ENCODE data around the gene PLA1A.

PLA1A gene

DNA sequence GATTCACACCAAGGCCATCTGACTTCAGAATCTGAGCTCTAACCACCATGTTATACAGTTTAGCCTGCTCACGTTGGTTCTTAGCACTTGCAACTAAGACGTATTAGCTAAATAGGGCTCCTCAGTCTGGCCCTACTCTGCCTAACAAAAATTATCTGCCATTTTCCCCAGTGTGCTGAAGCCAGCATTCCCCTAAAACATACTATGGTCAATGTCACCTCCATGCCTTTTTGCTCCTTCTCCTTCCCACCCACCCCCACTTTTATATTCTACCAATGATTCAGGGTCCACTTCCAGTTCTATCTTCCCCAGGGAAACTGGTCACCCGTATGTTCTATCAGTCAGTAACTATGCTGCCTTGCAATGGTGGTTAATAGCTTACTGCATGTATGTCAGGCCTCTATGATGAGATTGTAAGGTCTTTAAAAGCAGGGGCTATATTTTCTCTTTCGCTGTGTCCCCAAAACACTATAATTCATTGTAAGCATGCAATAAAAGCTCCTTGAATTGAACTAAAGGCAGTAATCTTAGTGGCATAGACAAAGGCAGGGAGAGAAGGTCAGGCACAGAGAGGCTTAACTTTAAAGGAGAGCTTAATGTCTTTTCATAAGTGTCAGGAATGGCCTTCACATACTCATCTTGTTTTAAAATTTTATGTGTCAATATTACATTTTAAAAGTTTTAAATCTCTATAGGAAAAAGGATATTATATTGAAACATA, 39.4 kb downstream of the PLA1A start:
- no peak for DNase-seq (ENCODE audit: low read depth in 2 of 2)

DNA sequence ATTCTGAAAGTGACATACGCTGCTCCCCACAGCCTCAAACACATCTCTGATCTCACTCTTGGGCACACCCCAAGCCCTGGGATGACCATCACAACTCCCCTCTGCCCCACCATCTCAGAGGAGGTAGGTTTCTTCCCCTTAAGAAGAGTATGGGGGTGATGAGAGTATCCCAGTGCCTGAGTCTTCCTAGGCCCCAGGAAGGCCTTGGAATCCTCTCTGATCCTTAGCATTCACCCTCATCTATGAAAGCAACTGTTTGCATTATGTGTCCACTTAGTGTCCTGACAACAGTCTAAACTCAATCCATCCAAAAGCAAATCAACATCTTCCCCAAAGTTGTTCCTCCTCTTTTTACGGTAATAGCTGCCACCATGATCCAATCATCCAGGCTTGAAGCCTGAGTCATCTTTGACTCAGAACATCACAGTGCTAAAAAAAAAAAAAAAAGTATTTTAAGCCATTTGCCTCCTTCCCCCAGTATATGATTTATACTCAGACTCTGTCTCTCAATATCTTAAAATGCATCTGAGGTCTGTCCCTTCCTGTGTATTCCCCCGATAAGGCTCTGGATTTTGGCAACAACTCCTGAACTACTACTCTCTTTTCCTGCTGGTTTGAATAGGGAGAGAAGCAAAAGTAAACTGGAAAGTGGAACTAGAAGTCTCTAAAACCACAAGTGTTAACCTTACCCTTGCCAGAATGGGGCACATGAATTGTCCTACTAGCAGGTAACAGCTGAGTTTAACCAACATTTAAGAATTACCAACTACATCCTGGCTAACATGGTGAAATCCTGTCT, 40.2 kb downstream of the PLA1A start:
- peak; percentile 84 for DNase-seq (ENCODE audit: low read depth in 2 of 2)

- DNase-seq (ENCODE audit: low read depth in 2 of 2) = no peak
Measured at GRCh38 chr3:119639494-119640350, 42.0 kb downstream of the PLA1A start.

DNA sequence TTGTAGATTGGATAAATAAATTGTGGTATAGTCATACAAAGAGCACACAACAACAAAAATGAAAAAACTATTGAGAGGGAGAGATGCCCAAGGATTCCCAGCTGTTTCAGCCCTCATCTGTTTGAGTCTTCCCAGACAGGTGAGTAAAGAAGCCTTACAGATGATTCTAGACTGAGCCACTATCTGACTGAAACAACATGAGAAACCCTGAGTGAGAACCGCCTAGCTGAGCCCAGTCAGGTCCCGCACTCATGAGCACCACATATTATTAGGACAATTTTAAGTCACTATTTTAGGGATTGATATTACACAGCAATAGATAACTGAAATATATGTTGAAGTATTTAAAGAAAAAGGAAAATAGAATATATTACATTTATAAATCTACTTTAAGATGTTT, 43.7 kb downstream of the PLA1A start:
- DNase-seq (ENCODE audit: low read depth in 2 of 2) = no peak

GRCh38 chr3:119642746-119643473, 45.2 kb downstream of the PLA1A start:
- no peak for DNase-seq (ENCODE audit: low read depth in 2 of 2)

DNA sequence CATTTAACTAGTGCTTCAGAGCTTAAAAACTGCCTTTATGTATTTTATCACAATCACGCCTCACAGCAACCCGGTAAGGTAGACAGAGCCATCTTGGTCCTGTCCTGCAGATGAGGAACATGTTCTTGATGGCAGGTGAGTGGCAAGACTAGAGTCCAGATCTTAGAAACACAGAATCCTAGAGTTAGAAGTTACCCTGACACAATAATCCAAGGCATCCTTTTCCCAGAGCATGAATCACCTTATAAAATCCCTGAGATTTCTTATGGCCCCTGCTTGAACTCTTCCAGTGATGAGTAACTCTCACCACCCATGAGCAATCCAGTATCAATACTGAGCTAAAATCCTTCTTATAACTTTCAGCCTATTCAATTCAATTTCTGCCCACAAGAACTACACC, 45.8 kb downstream of the PLA1A start:
- peak; percentile 58 to 59 for DNase-seq (ENCODE audit: low read depth in 2 of 2)

- DNase-seq (ENCODE audit: low read depth in 2 of 2) = no peak
Measured at GRCh38 chr3:119644481-119644880, 46.8 kb downstream of the PLA1A start.

GRCh38 chr3:119645813-119646212, 48.1 kb downstream of the PLA1A start:
- no peak for DNase-seq (ENCODE audit: low read depth in 2 of 2)

- DNase-seq (ENCODE audit: low read depth in 2 of 2) = no peak
Measured at GRCh38 chr3:119647171-119647570, 49.5 kb downstream of the PLA1A start.

GRCh38 chr3:119647843-119648575, 50.3 kb downstream of the PLA1A start:
- no peak for DNase-seq (ENCODE audit: low read depth in 2 of 2)

DNA sequence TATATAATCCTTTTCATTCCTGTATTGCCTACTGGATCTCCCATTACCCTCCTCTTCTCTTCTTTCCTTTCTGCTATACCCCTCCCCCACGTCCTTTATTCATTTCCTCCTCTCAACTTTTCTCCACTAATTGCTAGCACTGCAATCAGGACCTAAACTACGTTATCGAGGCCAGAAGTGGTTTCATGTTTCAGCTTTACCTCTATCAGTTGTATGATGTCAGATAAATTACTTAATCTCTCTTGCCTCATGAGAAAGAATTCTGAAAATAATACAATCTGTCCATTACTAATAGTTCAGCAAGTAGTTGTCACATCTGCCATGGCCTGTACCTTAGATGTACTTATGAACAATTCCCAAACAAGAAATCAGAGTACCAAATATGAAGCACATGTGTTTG, 52.1 kb downstream of the PLA1A start:
- DNase-seq (ENCODE audit: low read depth in 2 of 2) = no peak

DNA sequence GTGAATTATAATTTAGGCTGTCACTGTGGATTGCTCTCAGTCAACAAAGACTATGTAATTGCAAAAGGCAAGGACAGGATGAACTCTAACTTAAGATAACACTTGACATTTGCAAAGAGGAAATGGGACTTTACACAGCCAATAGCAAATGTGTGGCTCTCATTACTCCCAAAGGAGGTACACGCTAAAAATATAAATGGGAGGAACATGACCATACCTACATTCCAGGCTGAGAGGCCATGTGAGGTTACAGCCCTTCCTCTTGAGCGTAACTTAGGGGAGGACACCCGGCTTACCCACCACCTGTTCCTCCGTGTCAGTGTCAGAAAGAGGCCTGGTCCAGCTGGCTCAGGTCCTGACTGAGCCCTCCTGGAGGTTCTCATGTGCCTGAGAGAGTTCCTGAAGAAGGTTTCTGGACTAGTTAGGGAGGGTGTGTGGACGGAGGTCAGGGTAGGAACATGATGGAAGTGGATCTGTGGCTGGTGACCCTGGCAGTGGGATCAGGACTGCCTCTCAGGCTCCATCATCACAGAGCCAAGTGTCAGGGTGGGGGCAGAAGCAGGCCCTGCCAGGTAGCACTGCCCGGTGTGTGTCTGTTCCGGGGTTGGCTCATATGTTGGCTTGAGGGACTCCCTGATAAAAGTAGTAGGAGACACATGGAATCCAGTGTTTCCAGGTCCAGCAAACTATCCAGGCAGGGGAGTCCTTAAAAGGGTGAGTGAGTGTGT, 54.8 kb downstream of the PLA1A start:
- DNase-seq (ENCODE audit: low read depth in 2 of 2) = no peak

DNA sequence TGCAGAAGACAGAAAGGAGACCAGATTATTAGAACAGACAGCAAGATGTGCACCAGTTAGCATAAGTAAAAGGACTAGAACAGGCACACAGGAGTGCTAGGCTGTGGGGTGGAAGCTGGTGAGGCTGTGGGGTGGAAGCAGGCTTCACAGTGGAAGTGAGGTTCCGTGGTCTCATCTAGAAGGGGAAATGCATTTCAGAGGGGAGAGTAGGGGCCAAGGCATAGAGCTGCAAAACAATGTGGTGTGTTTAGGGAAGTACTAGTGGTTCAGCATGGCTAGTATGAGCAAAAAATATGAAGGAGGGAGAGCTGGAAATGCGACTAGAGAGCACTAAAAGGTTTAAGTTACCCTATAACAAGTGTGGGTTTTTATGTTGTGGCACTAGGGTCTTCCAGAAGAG, 56.2 kb downstream of the PLA1A start:
- DNase-seq (ENCODE audit: low read depth in 2 of 2) = no peak

DNA sequence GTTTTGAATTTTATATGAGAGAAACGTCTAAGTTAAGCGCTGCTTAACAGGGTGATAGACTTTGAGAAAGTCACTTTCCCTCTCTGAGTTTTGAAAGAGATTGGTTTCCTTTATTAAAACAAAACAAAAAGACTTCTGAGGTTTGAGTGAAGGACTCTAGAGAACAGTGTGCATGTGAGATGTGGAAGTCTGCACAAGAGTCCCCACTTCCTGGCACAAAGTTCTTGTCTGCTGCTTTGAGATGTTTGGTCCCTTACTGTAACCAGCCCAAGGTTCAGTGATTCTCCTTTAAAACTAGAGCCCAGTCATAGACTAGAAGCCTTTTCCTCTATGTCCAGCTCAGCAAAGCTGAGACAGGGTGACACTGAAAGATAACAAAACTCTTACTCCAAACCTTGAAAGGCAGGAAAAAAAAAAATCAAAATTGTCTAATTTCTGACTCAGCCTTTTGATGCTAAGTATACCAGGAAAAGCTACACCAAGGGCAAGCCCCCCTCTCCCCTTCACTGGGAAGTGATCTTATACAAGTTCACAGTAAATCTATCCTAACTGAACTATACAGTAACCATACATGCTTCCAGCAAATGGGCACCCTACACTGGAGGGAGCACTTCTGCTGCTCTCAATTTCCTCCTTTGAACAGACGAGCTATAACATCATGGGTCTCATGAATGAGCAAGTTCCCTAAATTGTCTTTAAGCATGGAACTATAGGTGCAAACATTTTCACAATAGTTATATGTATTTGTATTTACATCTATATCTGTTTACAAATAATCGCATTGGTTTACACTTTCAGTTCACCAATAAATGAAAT, 60.4 kb downstream of the PLA1A start:
- DNase-seq (ENCODE audit: low read depth in 2 of 2) = no peak

- no peak for DNase-seq (ENCODE audit: low read depth in 2 of 2)
Measured at GRCh38 chr3:119658994-119659393, 61.3 kb downstream of the PLA1A start.

DNA sequence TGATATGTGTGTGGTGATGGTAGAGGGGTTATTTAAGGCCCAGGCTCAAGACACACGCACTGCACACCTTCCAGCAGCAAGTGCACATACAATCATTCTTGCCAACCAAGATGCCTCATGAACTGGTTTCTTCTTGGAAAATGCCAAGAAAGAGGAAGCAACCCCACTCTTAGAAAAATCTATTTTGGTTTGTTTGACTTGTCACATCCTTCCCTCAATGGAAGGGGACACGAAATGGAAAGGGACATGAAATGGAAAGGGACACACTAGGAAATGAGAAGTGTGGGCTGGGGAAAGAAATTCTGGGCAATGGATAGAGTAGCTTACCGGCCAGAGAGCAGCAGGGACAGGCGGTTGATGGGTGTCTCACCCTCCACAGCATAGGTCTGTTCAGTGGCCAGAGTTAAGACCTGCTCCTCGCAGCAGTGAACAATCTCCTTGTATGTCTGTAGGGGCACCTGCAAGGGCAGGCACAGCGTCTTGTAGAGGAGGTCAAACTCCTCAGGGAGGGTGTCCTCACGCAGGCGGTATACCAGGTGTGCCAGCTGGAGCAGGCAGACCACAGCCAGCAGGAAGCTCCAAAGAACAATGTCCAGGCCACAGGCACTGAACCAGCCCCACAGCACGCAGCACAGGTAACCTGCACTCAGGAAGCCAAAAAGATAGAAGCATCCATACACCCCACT, 62.1 kb downstream of the PLA1A start:
- no peak for DNase-seq (ENCODE audit: low read depth in 2 of 2)

DNA sequence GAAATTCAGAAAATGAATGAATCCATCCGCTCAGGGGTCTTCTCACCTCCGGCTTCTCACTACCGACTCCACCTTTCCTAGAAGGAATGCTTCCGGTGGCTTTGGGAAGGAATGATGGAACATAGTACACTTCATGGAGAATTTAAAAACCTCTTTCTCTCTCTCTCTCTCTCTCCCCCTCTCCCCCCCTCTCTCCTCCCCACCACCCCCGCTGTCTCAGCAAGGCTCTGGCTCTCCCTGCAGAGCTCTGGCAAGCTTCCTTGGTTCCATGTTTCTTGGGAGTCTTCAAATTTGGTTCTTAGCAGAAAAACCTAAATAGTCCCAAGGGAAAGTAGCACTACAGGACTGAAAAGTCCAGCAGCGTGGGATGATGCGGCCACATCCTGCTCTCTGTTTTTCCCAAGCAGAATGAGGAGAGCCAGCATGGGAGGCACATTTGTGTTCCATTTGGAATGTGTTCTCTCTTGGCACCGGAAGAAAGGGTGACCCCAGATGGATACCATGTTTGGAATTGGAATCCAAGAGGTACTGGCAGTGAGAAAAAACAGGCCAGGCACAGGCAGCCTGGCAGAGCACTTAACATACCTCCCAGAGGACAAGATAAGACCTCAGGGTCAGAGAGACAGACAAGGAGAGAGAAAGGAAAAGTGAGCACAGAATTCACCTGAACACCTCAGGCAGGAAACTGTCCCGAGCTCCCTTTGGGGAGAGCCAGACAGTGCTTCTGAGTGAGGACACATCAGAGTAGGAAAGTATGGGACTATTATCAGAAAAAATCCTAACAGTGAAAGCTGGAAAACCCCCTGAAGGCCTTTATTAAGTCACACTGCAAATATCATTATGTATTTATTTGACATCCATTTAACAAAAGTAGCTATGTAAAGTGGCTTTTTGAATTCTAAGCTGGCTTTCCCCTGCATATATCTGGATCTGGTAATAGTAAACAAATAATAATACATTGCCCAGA, 63.1 kb downstream of the PLA1A start, which contains the start of gene POPDC2:
TSS of gene POPDC2 (minus strand) at position 116 of the 967 bp plus-strand sequence. CDS start 166 bp downstream, outside the sequence.
- DNase-seq (ENCODE audit: low read depth in 2 of 2) = no peak

All from fibroblast of skin of left quadriceps (primary cell).